ENCODE data around the gene KDM5C.
A peak's percentile ranks its signal among the peaks of the same experiment; 100 is the strongest.

The KDM5C gene

DNA sequence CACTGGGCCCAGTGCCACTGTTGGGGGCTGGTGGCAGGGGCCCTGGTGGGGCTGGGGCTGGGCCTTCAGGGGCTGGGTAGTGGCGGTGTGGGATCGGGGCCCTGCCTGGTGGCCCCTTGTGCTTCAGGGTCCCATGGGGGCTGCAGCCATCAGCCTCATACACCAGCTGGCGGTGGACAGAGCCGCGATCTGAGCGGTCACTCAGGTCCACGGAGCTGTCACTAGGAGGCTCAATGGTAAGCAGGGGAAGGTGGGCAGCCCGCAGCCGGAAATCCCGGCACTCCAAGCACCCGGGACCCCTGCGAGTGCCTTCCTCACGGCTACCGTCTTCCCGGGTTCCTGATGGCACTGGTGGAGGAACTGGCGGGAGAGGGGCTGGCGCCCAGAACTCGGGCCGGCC lies 25.5 kb upstream of the KDM5C start:
- DNase-seq (ENCODE audit: low read depth): no peak

DNA sequence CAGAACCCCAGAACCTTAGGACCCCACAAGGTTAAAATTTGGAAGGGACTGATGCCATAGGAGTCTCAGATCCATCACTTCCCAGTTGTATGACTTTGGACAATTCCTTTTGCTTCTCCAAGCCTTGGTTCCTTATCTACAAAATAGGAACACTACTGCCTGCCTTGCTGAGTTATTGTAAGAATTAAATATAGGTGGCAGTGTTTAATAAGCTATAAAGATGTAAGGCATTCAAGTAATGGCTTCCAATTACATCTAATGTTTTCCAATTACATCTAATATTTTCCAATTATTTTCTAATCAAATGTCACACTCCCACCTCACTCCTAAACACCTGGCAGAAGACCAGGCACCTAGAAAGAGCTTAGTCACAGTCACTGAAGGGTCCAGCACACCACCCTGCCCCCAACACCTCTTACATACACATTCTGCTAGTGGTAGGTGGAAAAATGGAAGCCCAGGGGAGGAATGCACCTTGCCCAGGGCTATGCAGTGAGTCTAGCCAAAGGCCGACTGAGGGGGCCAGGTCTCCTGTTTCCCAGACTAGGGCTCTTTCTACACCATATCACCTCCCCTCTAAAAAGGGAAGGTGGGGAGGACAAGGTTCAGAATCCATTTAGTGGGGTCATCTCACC lies 24.5 kb upstream of the KDM5C start:
- DNase-seq (ENCODE audit: low read depth): no peak

DNA sequence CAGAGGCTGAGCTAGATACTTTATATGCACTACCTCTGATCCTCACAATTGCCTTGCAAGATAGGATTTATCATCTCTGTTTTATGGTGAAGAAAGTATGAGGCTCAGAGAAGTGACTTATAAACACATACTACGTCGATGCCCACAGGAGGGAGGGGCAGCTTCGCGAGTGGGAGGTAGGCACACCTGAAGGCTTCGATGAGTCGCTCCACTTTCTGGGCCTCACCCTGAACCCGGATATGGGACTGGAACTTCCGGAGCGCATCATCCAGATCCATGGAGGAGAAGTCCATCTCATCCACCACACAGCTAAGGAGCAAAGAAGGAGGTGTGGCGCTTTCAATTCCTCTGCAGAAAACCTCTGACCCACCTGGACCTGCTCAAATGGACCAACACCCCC lies 22.9 kb upstream of the KDM5C start:
- no peak for DNase-seq (ENCODE audit: low read depth)

DNA sequence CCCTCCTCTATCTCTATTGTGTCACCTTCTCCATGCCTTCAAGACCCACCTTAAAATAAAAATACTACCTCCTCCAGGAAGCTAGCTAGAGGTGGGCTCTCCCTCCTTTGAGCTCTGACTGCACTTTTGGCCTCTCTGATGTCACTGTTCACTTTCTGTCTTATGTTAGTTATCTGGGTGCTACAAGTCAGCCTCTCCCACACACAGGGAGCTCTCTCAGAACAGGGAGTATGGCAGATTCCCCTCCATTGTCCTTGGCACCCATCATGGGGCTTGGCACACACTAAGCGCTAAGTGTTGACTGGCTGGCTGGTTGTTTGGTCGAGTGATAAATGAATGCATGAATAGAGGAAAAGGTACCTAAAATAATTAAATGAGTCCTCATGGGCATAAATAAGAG lies 21.2 kb upstream of the KDM5C start:
- no peak for DNase-seq (ENCODE audit: low read depth)

DNA sequence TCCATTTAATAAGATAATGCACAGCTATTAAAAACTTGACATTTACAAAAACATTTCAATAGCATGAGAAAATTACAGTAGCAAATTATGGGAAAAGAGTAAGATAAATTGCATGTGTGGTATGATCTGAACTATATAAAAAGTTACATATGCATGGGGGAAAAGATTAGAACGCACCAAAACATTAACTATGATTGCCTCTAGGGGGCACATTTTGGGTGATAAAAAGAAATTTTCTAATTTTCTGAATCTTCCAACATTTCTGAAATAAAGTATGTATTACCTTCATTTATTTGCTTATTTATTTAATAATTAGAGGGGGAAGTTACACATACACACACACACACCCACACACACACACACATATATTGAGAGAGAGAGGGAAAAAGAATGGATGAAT lies 19.6 kb upstream of the KDM5C start:
- DNase-seq (ENCODE audit: low read depth): no peak

DNA sequence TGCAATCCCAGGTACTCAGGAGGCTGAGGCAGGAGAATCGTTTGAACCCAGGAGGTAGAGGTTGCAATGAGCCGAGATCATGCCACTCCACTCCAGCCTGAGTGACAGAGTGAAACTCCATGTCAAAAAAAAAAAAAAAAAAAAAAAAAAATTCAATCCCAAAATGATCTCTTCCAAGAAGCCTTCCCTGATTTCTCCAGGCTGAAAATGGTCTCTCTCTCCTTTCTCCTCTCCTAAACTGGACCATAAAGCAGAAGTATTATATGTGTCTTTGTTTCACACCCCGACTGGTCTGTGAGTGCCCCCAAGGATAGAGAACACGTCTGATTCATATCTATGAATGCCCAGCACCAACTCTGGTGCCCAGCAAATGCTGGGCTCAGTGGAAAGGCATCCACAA lies 17.3 kb upstream of the KDM5C start:
- DNase-seq (ENCODE audit: low read depth): no peak

DNA sequence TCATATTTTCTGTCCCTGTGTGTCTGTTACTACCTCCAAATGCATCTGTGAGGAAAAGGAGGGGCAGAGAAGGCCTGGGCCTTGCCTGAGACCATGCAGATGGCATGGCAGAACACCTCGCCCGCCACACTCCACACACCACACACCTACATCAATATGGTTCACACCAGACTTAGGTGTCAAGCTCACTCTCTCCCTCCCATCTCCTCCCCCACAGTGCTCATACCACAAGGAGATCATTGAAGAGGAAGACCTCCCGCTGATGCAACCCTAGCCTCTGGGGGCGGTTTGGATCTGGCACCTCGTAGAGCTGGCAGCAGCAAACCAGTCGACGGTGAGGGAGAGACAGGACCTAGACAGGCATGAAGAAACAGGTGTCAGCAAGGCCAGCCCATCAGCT lies 16.6 kb upstream of the KDM5C start:
- DNase-seq (ENCODE audit: low read depth): no peak

DNA sequence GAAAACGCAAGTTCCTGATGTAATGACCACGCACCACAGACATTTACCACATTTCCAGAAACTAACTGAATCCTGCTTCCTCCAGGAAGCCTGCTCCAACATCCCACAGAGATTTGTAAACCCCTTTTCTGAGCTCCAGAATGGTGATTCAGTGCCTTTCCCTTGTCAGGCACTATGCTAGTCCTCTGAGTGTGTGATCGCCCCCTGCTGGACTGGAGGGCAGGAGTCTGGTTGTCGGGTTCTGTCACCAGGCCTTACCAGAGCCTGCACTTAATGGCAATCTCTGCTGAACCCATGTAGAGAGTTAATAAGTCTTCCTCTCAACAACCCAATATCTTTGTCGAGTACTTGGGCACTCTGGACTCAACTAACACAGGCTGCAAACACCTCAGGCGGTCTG lies 14.5 kb upstream of the KDM5C start:
- peak; percentile 13 for DNase-seq (ENCODE audit: low read depth)

DNA sequence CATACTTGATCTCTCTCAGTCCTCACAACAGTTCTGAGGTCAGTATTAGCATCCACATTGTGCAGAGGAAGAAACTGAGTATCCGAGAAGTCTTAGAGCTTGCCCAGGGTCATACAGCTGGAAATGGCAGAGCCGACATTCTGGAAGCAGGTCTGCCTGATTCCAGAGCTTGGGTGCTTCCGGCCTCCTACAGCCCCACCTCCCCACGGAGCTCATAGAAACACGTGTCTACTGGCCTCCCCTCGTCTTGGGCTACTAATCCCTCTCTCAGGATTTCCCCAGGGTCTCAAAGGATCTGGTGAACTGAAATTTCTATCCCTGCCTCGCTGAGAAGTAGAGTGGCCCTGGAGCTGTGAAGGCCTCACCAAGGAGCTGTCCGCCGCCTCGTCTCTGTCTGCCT lies 12.0 kb upstream of the KDM5C start:
- no peak for DNase-seq (ENCODE audit: low read depth)

DNA sequence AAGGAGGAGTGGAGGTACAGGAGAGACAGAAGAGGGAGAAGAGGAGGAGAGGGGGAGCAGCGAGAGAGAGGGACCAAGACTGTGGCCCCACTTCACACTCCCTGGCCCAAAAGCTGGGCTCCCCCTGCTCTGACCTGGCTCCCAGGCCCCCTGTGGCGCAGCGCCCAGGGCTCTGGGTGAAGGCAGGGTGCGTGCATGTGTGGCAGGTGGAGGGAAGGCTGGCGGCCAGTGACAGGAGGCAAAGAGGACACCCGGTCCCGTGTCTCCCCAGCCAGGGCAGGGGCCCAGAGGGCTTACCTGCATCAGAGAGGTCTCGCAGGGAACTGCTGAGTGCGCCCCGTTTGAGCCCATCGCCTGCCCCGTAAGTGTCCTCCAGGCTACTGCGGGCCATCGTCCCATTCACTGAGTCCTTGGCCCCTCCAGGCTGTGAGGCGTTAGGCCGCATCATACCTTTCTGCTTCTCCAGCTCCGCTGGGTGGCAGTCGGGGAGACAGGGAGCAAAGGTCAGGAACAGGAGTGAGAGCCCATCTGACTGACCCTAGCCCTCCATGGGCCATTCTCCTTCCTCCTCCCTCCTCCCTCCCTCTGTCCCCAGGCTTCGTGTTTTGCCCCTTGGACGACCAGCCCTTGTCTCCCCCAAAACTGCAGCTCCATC lies 11.1 kb upstream of the KDM5C start:
- no peak for DNase-seq (ENCODE audit: low read depth)

DNA sequence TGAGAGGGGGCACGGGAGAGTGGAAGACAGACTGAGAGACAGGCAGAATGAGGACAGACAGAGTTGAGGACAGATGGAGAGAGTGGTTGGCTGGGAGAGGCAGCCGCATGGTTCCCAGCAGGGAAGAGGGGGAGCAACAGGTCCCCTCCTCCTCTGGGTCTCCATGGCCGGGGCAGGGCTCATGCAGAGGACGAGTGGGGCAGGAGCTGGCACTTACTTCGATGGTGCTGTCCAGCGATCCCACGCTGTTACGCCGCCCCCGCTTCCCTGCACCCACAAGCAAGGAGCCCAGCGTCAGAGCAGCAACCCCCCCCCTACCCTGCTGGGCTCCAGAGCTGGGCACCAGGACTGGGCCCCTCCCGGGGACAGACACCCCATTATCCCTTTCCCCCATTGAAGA lies 10.6 kb upstream of the KDM5C start:
- DNase-seq (ENCODE audit: low read depth): no peak

DNA sequence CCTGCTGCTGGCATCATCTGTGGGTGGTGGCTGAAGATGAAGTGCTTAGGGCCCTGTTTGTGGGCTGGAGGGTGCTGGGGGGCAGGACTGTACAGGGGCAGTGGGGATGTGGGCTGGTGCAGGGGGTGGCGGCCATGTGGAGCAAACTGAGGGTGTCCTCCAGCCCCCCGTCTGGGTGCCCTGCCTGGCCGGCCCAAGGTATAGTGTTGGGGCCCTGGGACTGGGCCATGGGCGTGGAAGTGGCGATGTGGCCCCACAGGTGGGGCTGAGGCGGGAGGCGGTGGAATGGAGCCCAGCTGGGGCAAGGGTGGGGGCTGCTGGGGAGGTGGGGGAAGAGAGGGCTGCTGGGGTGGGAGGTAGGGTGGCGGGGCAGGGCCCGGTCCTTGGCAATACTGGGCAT lies 9.5 kb upstream of the KDM5C start:
- DNase-seq (ENCODE audit: low read depth): no peak

DNA sequence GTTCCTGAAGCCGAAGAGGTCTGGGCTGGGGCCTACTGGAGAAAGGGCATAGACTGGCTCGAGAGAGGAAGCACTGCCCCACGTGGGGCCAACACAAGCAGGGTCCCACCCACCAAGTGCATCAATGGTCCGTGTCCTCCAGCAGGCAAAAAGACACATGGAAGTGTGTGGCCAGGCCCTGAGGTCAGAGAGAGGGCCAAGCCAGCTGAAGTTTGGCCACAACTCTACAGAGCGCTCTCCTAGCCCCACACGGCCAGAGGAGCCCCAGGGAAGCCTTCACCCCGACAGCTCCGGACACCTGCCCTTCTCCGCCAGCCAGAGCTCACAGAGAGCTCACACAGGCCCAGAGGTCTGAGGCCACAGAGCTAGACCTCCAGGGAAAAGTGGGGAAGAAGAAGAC lies 8.5 kb upstream of the KDM5C start:
- DNase-seq (ENCODE audit: low read depth): no peak

DNA sequence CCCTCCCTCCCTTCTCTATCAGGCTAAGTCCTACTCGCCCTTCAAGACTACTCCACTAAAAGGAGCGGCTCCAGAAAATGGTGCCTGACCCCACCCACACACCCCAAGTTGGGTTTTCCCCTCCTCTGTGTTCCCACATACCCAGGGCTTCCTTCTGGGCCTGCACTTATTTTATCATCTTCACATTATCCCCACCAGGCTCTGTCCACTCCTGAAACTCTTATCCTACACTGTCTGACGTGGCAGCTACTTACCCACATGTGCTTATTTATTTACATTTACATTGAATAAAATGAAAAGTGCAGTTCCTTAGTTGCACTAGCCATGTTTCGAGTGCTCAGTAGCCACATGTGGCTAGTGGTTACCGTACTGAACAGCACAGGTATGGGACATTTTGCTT lies 5.1 kb upstream of the KDM5C start:
- no peak for DNase-seq (ENCODE audit: low read depth)

DNA sequence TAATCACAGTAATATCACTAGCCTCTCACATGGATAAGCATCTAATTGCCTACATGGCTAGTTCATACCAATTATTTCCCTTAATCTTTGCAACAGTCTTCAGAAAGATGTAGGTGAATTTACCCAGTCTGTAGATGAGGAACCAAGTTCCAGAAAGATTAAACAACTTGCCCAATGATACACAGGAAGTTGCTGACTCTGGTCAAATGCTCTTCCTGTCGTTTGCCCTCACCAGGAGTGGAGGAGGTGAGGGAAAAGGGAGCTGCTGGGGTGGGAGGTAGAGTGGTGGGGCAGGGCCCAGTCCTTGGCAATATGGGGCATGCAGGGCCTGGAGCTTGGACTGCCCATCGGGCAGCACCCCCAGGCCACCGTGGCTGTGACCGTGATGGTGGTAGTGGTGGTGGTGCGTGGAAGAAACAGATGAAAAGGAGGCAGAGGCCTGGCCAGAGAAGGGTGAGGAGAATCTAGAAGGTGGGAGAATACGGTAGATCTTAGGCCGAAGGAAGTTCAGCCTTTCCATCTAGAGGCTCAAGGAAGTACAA lies 2.3 kb upstream of the KDM5C start:
- no peak for DNase-seq (ENCODE audit: low read depth)

DNA sequence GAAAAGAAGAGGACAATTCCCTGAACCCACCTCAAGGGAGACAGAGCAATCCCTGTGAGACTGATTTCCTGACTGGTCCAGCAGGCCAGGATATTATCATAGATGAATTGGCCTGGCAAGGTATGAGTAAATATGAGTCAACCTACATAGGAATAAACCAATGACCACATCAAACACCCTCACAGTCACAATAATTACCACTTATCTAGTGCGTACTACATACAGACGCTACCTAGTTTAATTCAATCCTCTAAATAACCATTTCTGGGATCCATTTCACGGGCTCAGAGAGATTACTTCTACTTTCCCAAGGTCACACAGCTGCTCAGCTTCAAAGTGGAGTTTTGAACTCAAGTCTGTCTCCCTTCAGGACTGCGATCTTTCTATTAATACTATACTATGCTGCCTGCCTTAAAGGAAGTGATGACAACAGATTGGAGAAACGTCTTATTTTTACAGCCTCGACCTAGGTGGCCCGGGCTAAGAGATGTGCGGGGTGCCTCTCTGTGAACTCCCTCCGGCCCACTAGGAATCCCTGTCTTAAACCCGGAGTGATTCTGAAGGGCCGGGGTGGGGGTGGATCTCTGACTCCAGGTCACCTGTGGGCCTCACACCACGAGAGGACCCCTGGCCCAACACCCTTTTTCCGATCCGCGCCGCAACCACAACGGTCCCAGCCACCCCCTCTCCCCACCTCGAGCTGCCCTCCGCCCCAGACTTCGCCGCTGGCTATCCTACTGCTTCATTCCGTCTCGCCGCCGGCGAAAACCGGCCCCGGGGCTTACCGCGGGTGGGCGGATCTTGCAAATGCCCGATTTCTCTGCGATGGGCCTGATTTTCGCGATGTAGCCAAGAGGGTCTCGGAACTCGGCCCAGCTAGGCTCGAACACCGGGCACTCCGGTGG lies 800 bp downstream of the KDM5C start:
- no peak for DNase-seq (ENCODE audit: low read depth)

DNA sequence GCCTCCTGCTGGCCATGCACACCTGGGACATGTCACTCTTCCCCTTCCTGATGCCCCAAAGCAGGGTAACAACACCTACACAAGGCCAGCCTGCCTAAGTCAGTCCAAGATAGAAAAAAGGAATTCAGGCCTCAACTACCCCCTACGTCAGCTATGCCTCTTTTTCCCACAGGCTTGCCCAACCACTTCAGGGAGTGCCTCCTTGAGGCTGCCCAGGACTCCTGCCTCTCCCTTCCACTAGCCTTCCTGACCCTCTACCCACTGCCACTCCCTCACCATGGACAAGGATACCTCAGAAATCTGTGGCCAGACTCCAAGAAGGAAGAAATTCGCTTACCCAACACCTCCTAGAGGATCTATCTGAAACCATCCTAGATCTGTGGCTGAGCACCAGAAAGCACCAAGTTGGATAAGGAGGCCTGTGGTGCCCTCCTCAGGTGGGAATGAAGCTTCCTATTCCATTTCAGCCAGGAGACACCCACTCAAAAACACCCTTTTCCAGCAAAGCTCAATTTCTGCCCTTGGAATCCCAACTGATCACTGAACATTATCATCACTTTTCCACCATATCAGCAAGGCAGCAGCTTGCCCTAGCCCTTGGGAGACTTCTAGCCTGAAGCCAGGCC lies 1.8 kb downstream of the KDM5C start:
- DNase-seq (ENCODE audit: low read depth): no peak

DNA sequence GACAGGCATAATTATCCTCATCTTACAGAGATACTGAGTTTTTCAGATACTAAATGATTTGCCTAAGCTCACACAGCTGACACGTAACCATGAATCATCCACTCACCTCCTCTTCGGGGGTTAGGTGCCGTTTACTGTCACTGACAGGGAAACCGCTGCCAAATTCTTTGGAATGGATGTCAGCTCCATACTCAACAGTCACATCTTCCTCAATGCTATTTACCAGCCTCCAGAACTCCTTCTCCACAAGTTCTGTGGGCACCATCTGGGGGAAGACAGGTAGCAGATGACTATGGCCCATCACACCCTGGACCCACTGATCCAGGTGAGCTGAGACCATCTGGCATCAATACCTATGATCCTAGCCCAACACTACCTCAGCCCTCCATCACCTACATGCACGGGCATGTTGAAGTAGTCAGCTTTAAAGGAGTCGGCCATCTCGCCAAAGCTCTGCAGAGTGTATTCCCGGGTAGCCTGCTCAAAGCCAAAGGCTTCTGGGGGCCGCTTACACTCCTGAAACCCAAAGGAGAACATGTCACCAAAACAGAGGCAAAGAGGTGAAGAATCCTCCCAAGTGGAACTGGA lies 13.5 kb downstream of the KDM5C start:
- no peak for DNase-seq (ENCODE audit: low read depth)

DNA sequence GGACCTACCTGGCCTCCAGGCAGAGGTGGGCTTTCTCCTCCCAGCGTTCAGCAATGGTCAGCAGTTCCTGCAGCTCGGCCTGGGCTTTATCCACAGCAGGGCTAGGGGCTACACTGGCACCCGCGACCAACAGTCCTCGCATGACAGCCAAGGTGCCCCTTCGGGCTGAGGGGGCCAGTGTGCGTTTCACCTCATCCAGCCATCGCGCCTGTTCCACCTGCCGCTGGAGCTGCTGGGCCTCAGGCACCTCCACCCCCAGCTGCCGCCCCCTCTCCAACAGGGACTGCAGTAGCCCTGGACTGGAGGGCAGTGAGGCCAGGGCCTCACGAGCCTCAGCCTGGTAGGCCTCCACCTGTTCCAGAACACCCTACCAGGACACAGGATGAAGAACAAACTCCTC lies 28.3 kb downstream of the KDM5C start:
- no peak for DNase-seq (ENCODE audit: low read depth)

DNA sequence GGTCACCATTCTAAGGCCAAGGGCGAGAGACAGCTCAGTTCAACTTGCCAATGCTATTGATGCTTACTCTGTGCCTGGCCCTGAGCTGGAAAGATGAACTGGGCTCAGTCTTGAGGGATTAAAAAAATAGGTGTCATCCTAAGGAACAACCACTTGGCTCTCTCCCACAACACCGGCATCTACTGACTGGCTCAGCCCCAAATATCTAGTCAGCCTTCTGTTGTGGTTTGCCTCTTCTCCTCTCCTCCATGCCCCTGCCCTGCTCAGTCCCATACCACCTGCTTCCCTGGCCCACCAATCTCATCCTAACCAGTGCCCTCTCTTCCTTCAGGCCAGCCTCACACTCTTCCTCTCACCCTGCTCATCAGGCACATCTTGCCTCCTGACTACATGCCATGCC lies 29.6 kb downstream of the KDM5C start:
- DNase-seq (ENCODE audit: low read depth): no peak

DNA sequence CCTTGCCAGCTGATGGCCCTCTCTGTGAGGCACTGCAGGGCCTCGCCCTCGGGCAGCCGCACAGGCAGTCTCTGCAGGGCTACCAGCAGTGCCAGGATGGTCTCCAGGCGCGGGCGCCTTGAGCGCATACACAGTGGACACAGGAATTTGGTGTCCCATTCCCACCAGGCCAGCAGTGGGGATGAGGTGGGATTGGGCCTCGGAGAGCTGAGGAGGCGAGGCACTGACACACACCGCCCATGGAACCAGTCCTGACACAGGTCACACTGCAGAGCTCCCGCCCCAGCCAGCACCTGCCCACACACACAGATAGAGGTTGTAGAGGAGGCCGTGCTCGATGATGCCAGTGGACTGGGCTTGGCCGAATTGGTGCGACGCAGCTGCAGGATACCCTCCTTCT lies 30.7 kb downstream of the KDM5C start:
- no peak for DNase-seq (ENCODE audit: low read depth)

DNA sequence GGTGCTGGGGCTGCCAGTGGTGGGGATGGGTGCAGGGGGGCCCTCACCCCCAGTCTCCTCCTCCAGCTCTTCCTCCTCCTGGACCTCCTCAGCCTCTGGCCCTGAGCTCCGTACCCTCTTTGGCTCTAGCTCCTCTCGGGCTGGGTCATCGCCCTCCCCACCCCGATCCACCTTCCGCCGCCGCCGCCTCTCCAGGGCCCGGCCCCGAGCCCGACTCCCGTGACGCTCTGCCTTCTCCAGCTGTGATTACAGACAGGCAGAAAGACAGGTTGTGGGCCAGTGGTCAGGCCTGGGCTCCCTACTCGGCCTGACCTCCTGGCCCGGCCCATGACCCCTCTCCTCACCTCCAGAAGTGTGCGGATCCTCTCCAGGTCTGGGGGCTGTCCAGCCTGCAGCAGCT lies 31.9 kb downstream of the KDM5C start:
- no peak for DNase-seq (ENCODE audit: low read depth)

Measured in stimulated activated CD4-positive, alpha-beta T cell treated with anti-CD3 and anti-CD28 coated beads, Interleukin-2, amount 100 ng/mL, for 4 hours (primary cell).